GM12878 (cell line): Measurements from ENCODE around the gene NELL1. TPM values are rescaled to one million over a fixed set of nuclear protein-coding genes. Genes with fewer than 3 reads are reported as not detected.

ENCODE experiments used
- ATAC-seq: fragments of 200-7000 bp; cut with Tn5 transposase; 3 replicates; pipeline ENCODE4 v1.9.1; 2020; ENCODE audit warnings: mild to moderate bottlenecking, moderate library complexity
- BruUV-seq: library from RNA; stranded (reverse); fragments of 400-500 nt; replicated peaks from 2 replicates; lab custom pipeline; 2021; lab: Mats Ljungman, UMichigan
- CTCF ChIA-PET: fragments of 300-600 bp; sonication (Branson Sonifier 250); formaldehyde crosslinking; extraction: SDS; loops from one replicate; lab custom pipeline; 2021; ENCODE audit warnings: inconsistent platforms; lab: Yijun Ruan, JAX
- POLR2A ChIA-PET: fragments of 350-600 bp; formaldehyde crosslinking; extraction: SDS; loops from one replicate; lab custom pipeline; 2021; ENCODE audit warnings: inconsistent platforms; lab: Charles Lee
- RAD21 ChIA-PET: fragments of 300-600 bp; sonication (Branson Sonifier 250); formaldehyde crosslinking; loops from one replicate; lab custom pipeline; 2023; ENCODE audit warnings: antibody characterized with exemption; ENCODE audit not compliant: unreplicated experiment; lab: Charles Lee
- SMC1A ChIA-PET: fragments of 300-600 bp; sonication (Branson Sonifier 250); formaldehyde crosslinking; loops from one replicate; lab custom pipeline; 2023; ENCODE audit not compliant: unreplicated experiment, uncharacterized antibody; lab: Charles Lee
- DNase-seq: peaks from one replicate; pipeline ENCODE4 v3.0.0-alpha.2; 2011; ENCODE audit warnings: low read depth, low spot score
- FAIRE-seq: peaks from 3 replicates; lab custom pipeline; 2011; peaks lifted over from hg19 to GRCh38; lab: Jason Lieb, UNC
- H2AFZ ChIP-seq: 2 replicates; pipeline ENCODE4 v1.6.0; 2011; ENCODE audit warnings: low read depth, low read length, control low read depth; ENCODE audit not compliant: control insufficient read depth
- H3K27ac ChIP-seq: 2 replicates; pipeline ENCODE4 v1.5.1; 2011; ENCODE audit warnings: control low read depth; ENCODE audit not compliant: control insufficient read depth, insufficient read depth
- H3K27me3 ChIP-seq, 2 experiments: replicated peaks in 1 of 2; 2 replicates each; pipeline versions ENCODE4 v1.6.0 to v1.6.1; 2011; ENCODE audit warnings: low read length in 1 of 2; ENCODE audit not compliant: control insufficient read depth in 2 of 2, insufficient read depth in 2 of 2
- H3K36me3 ChIP-seq, 2 experiments: 2 replicates each; pipeline ENCODE4 v1.5.1; 2011; ENCODE audit warnings: low read length in 1 of 2; ENCODE audit not compliant: control insufficient read depth in 2 of 2, insufficient read depth in 2 of 2
- H3K4me1 ChIP-seq: 2 replicates; pipeline ENCODE4 v1.6.1; 2011; ENCODE audit warnings: mild to moderate bottlenecking, low read length, moderate library complexity, mixed read lengths; ENCODE audit not compliant: control insufficient read depth, insufficient read depth
- H3K4me2 ChIP-seq: 2 replicates; pipeline ENCODE4 v1.6.0; 2011; ENCODE audit warnings: control low read depth; ENCODE audit not compliant: control insufficient read depth, insufficient read depth
- H3K4me3 ChIP-seq: fragments of 200-600 bp; sonication (generic); 2 replicates; pipeline ENCODE4 v1.5.1; 2016
- H3K79me2 ChIP-seq: 2 replicates; pipeline ENCODE4 v1.6.0; 2011; ENCODE audit warnings: low read length; ENCODE audit not compliant: control insufficient read depth, insufficient read depth
- H3K9ac ChIP-seq: 2 replicates; pipeline ENCODE4 v1.8.0; 2011; ENCODE audit warnings: low read length, control low read depth, mixed read lengths; ENCODE audit not compliant: control insufficient read depth, insufficient read depth
- H3K9me3 ChIP-seq: replicated peaks from 3 replicates; pipeline ENCODE4 v1.5.1; 2011; ENCODE audit warnings: mild to moderate bottlenecking, low read length; ENCODE audit not compliant: control insufficient read depth, insufficient read depth
- H4K20me1 ChIP-seq: 2 replicates; pipeline ENCODE4 v1.6.0; 2011; ENCODE audit not compliant: control insufficient read depth, insufficient read depth
- CREM ChIP-seq: IDR thresholded peaks from 2 replicates; pipeline ENCODE4 v1.6.1; 2014; ENCODE audit warnings: antibody characterized with exemption, low read depth
- EED ChIP-seq: sonication (generic); IDR thresholded peaks from 2 replicates; pipeline ENCODE4 v1.6.1; 2016; ENCODE audit warnings: antibody characterized with exemption, low read depth
- EZH2 ChIP-seq: IDR thresholded peaks from 2 replicates; pipeline ENCODE4 v1.6.1; 2012; ENCODE audit warnings: low read depth, mild to moderate bottlenecking, control low read depth, inconsistent platforms, low read length, borderline replicate concordance; ENCODE audit not compliant: control insufficient read depth
- HCFC1 ChIP-seq: fragments of 150-350 bp; IDR thresholded peaks from 2 replicates; pipeline ENCODE4 v1.6.1; 2014; ENCODE audit warnings: low read length
- IRF4 ChIP-seq: IDR thresholded peaks from 2 replicates; pipeline ENCODE4 v1.6.1; 2011; ENCODE audit warnings: low read depth, low read length
- JUND ChIP-seq: IDR thresholded peaks from 2 replicates; pipeline ENCODE4 v1.6.1; 2012; ENCODE audit warnings: low read depth, mild to moderate bottlenecking, low read length, improper control_type of control experiment, moderate library complexity
- MYC ChIP-seq: IDR thresholded peaks from 2 replicates; pipeline ENCODE4 v1.6.1; 2011; ENCODE audit warnings: mild to moderate bottlenecking, low read length, moderate library complexity, inconsistent platforms; ENCODE audit not compliant: insufficient read depth, insufficient replicate concordance, insufficient read length, severe bottlenecking
- NFIC ChIP-seq: IDR thresholded peaks from 2 replicates; pipeline ENCODE4 v1.6.1; 2012; ENCODE audit warnings: low read depth, mild to moderate bottlenecking, inconsistent platforms, low read length, moderate library complexity
- NFYB ChIP-seq: IDR thresholded peaks from 2 replicates; pipeline ENCODE4 v1.6.1; 2011; ENCODE audit warnings: low read depth, mild to moderate bottlenecking, low read length, improper control_type of control experiment, moderate library complexity; ENCODE audit not compliant: insufficient read depth
- POLR2A ChIP-seq: IDR thresholded peaks from 2 replicates; pipeline ENCODE4 v1.6.1; 2011; ENCODE audit warnings: low read depth, mild to moderate bottlenecking, low read length
- SIN3A ChIP-seq: IDR thresholded peaks from 2 replicates; pipeline ENCODE4 v1.6.1; 2012; ENCODE audit warnings: low read depth, low read length, improper control_type of control experiment
- SMC3 ChIP-seq: IDR thresholded peaks from 2 replicates; pipeline ENCODE4 v1.6.1; 2011; ENCODE audit warnings: low read length, improper control_type of control experiment, borderline replicate concordance
- SPI1 ChIP-seq: IDR thresholded peaks from 2 replicates; pipeline ENCODE4 v1.6.1; 2011; ENCODE audit warnings: low read depth, mild to moderate bottlenecking, low read length, moderate library complexity, borderline replicate concordance; ENCODE audit not compliant: insufficient read depth
- SUPT20H ChIP-seq: IDR thresholded peaks from 2 replicates; pipeline ENCODE4 v1.6.1; 2011; ENCODE audit warnings: low read depth, mild to moderate bottlenecking, low read length, moderate library complexity, borderline replicate concordance; ENCODE audit not compliant: control insufficient read depth
- TARDBP ChIP-seq: IDR thresholded peaks from 2 replicates; pipeline ENCODE4 v1.6.1; 2016; ENCODE audit warnings: borderline replicate concordance
- WRNIP1 ChIP-seq: IDR thresholded peaks from 2 replicates; pipeline ENCODE4 v1.6.1; 2011; ENCODE audit warnings: low read depth, low read length, improper control_type of control experiment, borderline replicate concordance
- WGBS: methylation state at CpG from one replicate; pipeline ENCODE4 v1.1.6; 2016; ENCODE audit warnings: low lambda C conversion rate; ENCODE audit not compliant: insufficient replicate concordance, insufficient coverage; ENCODE audit errors: missing lambda C conversion rate; 5-methylcytosine and 5-hydroxymethylcytosine counted together
- in situ Hi-C: fragments of 300-500 bp; cut with MboI; formaldehyde crosslinking; loops from 9 replicates; pipeline ENCODE4 v1.14.3; 2018; ENCODE audit warnings: mixed read lengths
- intact Hi-C: fragments of 100-400 bp; cut with micrococcal nuclease; formaldehyde crosslinking; loops from one replicate; pipeline ENCODE4 v1.14.2; 2022; ENCODE audit not compliant: unreplicated experiment
- polyA plus RNA-seq, 11 experiments: library from polyadenylated mRNA; depleted of rRNA in 4 of 11; unstranded in 6 of 11; stranded (reverse) in 5 of 11; fragments of >200 nt; fragmentation: Nextera tagmentation in 4 of 11; fragmentation: Illumina TruSeq in 1 of 11; extraction: Ambion mirVana in 4 of 11; extraction: Trizol in 1 of 11; gene quantifications; 1 replicate in 1 of 11; 2 replicates in 10 of 11; pipeline versions ENCODE4 v1.2.1 to v1.2.3, GENCODE V29; 2011 to 2016; ENCODE audit warnings: inconsistent platforms in 2 of 11, missing spikeins in 2 of 11, low read depth in 1 of 11
- total RNA-seq, 4 experiments: library from RNA; depleted of rRNA in 3 of 4; stranded (reverse); fragments of >200 nt in 3 of 4; fragmentation: Illumina TruSeq in 1 of 4; extraction: Trizol in 1 of 4; gene quantifications; 2 replicates each; pipeline versions ENCODE4 v1.2.1 to v1.2.3, GENCODE V29; 2013 to 2021
- TF ChIP-seq, protein P1 (sequence below): IDR thresholded peaks from 2 replicates; pipeline ENCODE4 v1.6.1; 2011; ENCODE audit warnings: borderline replicate concordance, low read depth, mild to moderate bottlenecking, moderate library complexity, mixed read lengths, low read length; ENCODE audit not compliant: insufficient read depth; ENCODE audit errors: extremely low read length
- TF ChIP-seq, protein P2 (sequence below): IDR thresholded peaks from 2 replicates; pipeline ENCODE4 v1.6.1; 2012; ENCODE audit warnings: low read depth, low read length, improper control_type of control experiment

Gene NELL1
- total and polyA plus RNA-seq, 10 of the 15 experiments (the other 5 are each of a cell fraction or from before 2014, with no cell fraction given): 0.02 to 0.12 TPM; not detected in 8

DNA sequence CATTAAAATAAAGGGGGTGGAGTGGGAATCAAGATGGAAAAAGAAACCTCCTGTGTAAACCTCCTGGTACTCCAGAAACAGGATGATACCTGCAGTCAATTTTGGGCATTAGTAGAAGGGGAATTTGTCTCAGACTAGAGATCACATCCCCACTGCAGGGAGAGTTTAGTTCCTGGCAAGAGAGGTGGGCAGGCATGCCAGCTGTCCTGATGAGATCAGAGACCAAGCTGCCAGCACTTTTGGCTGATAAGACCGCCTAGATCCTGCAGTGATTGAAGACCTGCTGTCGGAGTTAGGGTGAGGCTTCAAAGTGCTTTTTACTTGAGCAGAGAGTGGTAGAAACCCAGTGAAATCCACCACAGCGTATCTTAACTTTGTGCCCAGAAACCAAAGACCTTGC, 29.7 kb upstream of the NELL1 start:
- H3K9ac ChIP-seq: no peak overlapping the region
- no peak for TF ChIP-seq EZH2
- TF ChIP-seq IRF4: no peak
- TF ChIP-seq, protein P1, sequence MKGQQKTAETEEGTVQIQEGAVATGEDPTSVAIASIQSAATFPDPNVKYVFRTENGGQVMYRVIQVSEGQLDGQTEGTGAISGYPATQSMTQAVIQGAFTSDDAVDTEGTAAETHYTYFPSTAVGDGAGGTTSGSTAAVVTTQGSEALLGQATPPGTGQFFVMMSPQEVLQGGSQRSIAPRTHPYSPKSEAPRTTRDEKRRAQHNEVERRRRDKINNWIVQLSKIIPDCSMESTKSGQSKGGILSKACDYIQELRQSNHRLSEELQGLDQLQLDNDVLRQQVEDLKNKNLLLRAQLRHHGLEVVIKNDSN: no peak
- TF ChIP-seq, protein P2, sequence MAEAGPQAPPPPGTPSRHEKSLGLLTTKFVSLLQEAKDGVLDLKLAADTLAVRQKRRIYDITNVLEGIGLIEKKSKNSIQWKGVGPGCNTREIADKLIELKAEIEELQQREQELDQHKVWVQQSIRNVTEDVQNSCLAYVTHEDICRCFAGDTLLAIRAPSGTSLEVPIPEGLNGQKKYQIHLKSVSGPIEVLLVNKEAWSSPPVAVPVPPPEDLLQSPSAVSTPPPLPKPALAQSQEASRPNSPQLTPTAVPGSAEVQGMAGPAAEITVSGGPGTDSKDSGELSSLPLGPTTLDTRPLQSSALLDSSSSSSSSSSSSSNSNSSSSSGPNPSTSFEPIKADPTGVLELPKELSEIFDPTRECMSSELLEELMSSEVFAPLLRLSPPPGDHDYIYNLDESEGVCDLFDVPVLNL: no peak
- no peak for TF ChIP-seq EED
- no peak for TF ChIP-seq SUPT20H
- TF ChIP-seq HCFC1: no peak
- no peak for TF ChIP-seq POLR2A
- TF ChIP-seq MYC: no peak
- no peak for TF ChIP-seq TARDBP
- TF ChIP-seq WRNIP1: no peak
- no peak for TF ChIP-seq NFIC
- no peak for TF ChIP-seq SIN3A
- no peak for TF ChIP-seq SMC3
- TF ChIP-seq CREM: no peak
- TF ChIP-seq SPI1: no peak
- no peak for TF ChIP-seq JUND
- TF ChIP-seq NFYB: no peak
- ATAC-seq (no peak), FAIRE-seq (no peak), DNase-seq (no peak)
- no peak overlapping the region for H3K4me3 ChIP-seq
- ChIA-PET CTCF (no interaction called here), RAD21 (no interaction called here), POLR2A (no interaction called here), SMC1A (no interaction called here)
- WGBS: 44% methylated on average over 3 of the region's 3 CpGs
- H3K4me1 ChIP-seq: no peaks in the 10 kb centered on the region
- H3K9me3 ChIP-seq: no peaks in the 10 kb centered on the region
- no peaks in the 10 kb centered on the region; a peak in 2 of 4 replicates for H3K27me3 ChIP-seq
- H2AFZ ChIP-seq: no peak overlapping the region
- no peak overlapping the region for H3K4me2 ChIP-seq
- no peaks in the 10 kb centered on the region for H4K20me1 ChIP-seq
- H3K27ac ChIP-seq: no peak overlapping the region
- intact Hi-C loops (no loop called here), in situ Hi-C loops (loop anchor here (10.0 kb wide), 2 partner anchors 1495 to 1665 kb away; no protein-coding TSS in a partner anchor)
- BruUV-seq: no TSS peak
- no peaks in the 10 kb centered on the region for H3K36me3 ChIP-seq
- H3K79me2 ChIP-seq: no peaks in the 10 kb centered on the region
